BE2C (cell line): ENCODE results near the gene ATP4A.

Experiments used
- DNase-seq: peaks from one replicate; pipeline ENCODE4 v3.0.0-alpha.2; 2020
- H3K27me3 ChIP-seq: fragments of 250-450 bp; sonication (Bioruptor Pico); 2 replicates; pipeline ENCODE4 v1.5.1; 2020; ENCODE audit warnings: mild to moderate bottlenecking
- H3K36me3 ChIP-seq: fragments of 250-450 bp; sonication (Bioruptor Pico); 2 replicates; pipeline ENCODE4 v1.5.1; 2020; ENCODE audit warnings: mild to moderate bottlenecking
- H3K4me1 ChIP-seq: fragments of 250-450 bp; sonication (Bioruptor Pico); 2 replicates; pipeline ENCODE4 v1.5.1; 2020
- H3K4me3 ChIP-seq: 2 replicates; pipeline ENCODE4 v1.5.1; 2011; ENCODE audit warnings: low read depth, low read length
- H3K9me3 ChIP-seq: fragments of 250-450 bp; sonication (Bioruptor Pico); 2 replicates; pipeline ENCODE4 v1.5.1; 2020
- CTCF ChIP-seq: IDR thresholded peaks from 2 replicates; pipeline ENCODE4 v1.5.1; 2012; ENCODE audit warnings: mild to moderate bottlenecking, low read depth, low read length

ATP4A gene

GRCh38 chr19:35571406-35571965 is 8.0 kb upstream of the ATP4A start:
- Histone ChIP-seq H3K4me3 (no peak overlapping the region), H3K27me3 (peaks cover 12% of the 10 kb centered on the region; the same call in 1 of the 2 replicates), H3K9me3 (no peaks in the 10 kb centered on the region; the same call in 1 of the 2 replicates), H3K36me3 (no peaks in the 10 kb centered on the region), H3K4me1 (no peaks in the 10 kb centered on the region)
- no peak for TF ChIP-seq CTCF
- no peak for DNase-seq

GRCh38 chr19:35569281-35569781 is 5.9 kb upstream of the ATP4A start:
- TF ChIP-seq CTCF = no peak
- H3K4me3 ChIP-seq = no peak overlapping the region
- peaks cover 15% of the 10 kb centered on the region; the same call in 1 of the 2 replicates for H3K27me3 ChIP-seq
- no peak for DNase-seq
- H3K9me3 ChIP-seq = no peaks in the 10 kb centered on the region
- no peaks in the 10 kb centered on the region for H3K4me1 ChIP-seq
- H3K36me3 ChIP-seq = no peaks in the 10 kb centered on the region

- no peak overlapping the region for H3K4me3 ChIP-seq
- no peaks in the 10 kb centered on the region for H3K4me1 ChIP-seq
- H3K9me3 ChIP-seq = no peaks in the 10 kb centered on the region
- H3K36me3 ChIP-seq = no peaks in the 10 kb centered on the region
- no peak for TF ChIP-seq CTCF
- peaks cover 19% of the 10 kb centered on the region; the same call in 1 of the 2 replicates for H3K27me3 ChIP-seq
- no peak for DNase-seq
Observed at GRCh38 chr19:35566738-35567137, 3.3 kb upstream of the ATP4A start.

- no peaks in the 10 kb centered on the region for H3K9me3 ChIP-seq
- H3K4me3 ChIP-seq = no peak overlapping the region
- no peaks in the 10 kb centered on the region for H3K36me3 ChIP-seq
- no peaks in the 10 kb centered on the region for H3K4me1 ChIP-seq
- DNase-seq = no peak
- TF ChIP-seq CTCF = no peak
- peaks cover 19% of the 10 kb centered on the region; the same call in 1 of the 2 replicates for H3K27me3 ChIP-seq
Observed at GRCh38 chr19:35565016-35565856, 1.8 kb upstream of the ATP4A start.

- H3K27me3 ChIP-seq = peaks cover 18% of the 10 kb centered on the region; the same call in 1 of the 2 replicates
- H3K4me1 ChIP-seq = no peaks in the 10 kb centered on the region
- no peak for DNase-seq
- no peak for TF ChIP-seq CTCF
- no peaks in the 10 kb centered on the region for H3K9me3 ChIP-seq
- no peak overlapping the region for H3K4me3 ChIP-seq
- H3K36me3 ChIP-seq = no peaks in the 10 kb centered on the region
Observed at GRCh38 chr19:35562776-35563175, 682 bp downstream of the ATP4A start.

- peaks cover 15% of the 10 kb centered on the region; the same call in 1 of the 2 replicates for H3K27me3 ChIP-seq
- H3K4me1 ChIP-seq = no peaks in the 10 kb centered on the region; the same call in 1 of the 2 replicates
- no peak for DNase-seq
- TF ChIP-seq CTCF = no peak
- H3K4me3 ChIP-seq = no peak overlapping the region
- no peaks in the 10 kb centered on the region for H3K9me3 ChIP-seq
- H3K36me3 ChIP-seq = no peaks in the 10 kb centered on the region
Observed at GRCh38 chr19:35562336-35562735, 1.1 kb downstream of the ATP4A start.
